Prostate gland (tissue), 2 donors: ENCODE measurements around the gene RHBDF2. TPM values are rescaled to one million over a fixed set of nuclear protein-coding genes. Genes with fewer than 3 reads are reported as not detected.

ENCODE experiments used
- DNase-seq: peaks from one replicate; pipeline ENCODE4 v3.0.0-alpha.2; 2019; ENCODE audit warnings: low spot score
- H3K27ac ChIP-seq, 2 donors: fragments of 200-600 bp; sonication (generic); 2 replicates each; pipeline ENCODE4 v1.5.1; 2017 to 2019
- H3K27me3 ChIP-seq: fragments of 200-600 bp; sonication (generic); replicated peaks from 2 replicates; pipeline ENCODE4 v1.5.1; 2019; ENCODE audit not compliant: insufficient read depth
- H3K36me3 ChIP-seq, 2 donors: fragments of 200-600 bp; sonication (generic); 1 replicate in 1 of 2; 2 replicates in 1 of 2; pipeline versions ENCODE4 v1.5.1 to v1.8.1; 2017 to 2019
- H3K4me1 ChIP-seq: fragments of 200-600 bp; sonication (generic); replicated peaks from 2 replicates; pipeline ENCODE4 v1.5.1; 2019
- H3K4me3 ChIP-seq, 2 donors: fragments of 200-600 bp; sonication (generic); 2 replicates each; pipeline ENCODE4 v1.5.1; 2017 to 2019
- H3K9me3 ChIP-seq: fragments of 200-600 bp; sonication (generic); 2 replicates; pipeline ENCODE4 v1.5.1; 2017
- POLR2A ChIP-seq: fragments of 450-650 bp; IDR thresholded peaks from one replicate; pipeline ENCODE4 v1.6.1; 2016; ENCODE audit warnings: antibody characterized with exemption, mild to moderate bottlenecking
- POLR2AphosphoS5 ChIP-seq: sonication (generic); formaldehyde crosslinking; IDR thresholded peaks from one replicate; pipeline ENCODE4 v1.6.1; 2017; ENCODE audit warnings: antibody characterized with exemption
- WGBS: methylation state at CpG from one replicate; pipeline ENCODE4 v1.1.5; 2018; 5-methylcytosine and 5-hydroxymethylcytosine counted together
- intact Hi-C: fragments of 100-400 bp; cut with DNase I; formaldehyde crosslinking; loops from one replicate; pipeline ENCODE4 v1.14.2; 2022
- total RNA-seq, 2 donors: library from RNA; depleted of rRNA; stranded (reverse); fragments of >200 nt; gene quantifications; one replicate each; pipeline ENCODE4 v1.1.0, GENCODE V29; 2016
- TF ChIP-seq, protein P1 (sequence below), 4 experiments: fragments of 200-600 bp in 2 of 4; fragments of 450-650 bp in 2 of 4; sonication (generic) in 2 of 4; IDR thresholded peaks; 1 replicate in 3 of 4; 2 replicates in 1 of 4; pipeline ENCODE4 v1.5.1; 2016 to 2019; ENCODE audit warnings: antibody characterized with exemption in 4 of 4, mild to moderate bottlenecking in 2 of 4, moderate library complexity in 2 of 4

The RHBDF2 gene
- total RNA-seq, 2 donors from 2014 or later: 29.9 to 31.1 TPM

DNA sequence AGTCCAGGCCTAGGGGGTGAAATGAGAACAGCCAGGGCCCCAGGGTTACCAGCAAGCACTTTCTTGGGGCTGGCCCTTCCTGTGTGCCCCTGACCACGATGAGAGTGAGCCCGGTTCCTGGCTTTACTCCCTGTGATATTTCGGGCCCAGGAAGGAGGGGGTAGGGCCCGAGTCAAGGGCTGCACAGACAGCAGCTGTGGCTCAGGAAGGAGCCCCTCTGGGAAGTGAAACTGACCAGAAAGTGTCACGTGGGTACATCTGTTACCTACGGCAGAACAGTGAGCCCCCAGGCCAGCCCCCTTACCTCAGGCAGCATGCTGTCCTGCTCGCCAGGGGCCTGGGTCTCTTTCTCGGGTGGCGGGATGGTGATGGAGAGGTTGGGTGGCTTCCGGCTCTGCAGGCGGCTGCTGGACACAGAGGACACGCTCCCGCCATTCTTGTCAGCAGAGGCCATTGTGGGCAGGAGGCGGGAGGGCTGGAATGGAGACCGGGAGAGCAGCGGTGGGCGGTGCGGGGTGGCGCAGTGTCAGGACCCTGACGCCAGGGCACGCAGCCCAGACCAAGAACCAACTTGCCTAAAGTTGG, 20.1 kb downstream of the RHBDF2 start:
- intact Hi-C loops: no loop called here
- H3K27ac ChIP-seq: no peak overlapping the region

DNA sequence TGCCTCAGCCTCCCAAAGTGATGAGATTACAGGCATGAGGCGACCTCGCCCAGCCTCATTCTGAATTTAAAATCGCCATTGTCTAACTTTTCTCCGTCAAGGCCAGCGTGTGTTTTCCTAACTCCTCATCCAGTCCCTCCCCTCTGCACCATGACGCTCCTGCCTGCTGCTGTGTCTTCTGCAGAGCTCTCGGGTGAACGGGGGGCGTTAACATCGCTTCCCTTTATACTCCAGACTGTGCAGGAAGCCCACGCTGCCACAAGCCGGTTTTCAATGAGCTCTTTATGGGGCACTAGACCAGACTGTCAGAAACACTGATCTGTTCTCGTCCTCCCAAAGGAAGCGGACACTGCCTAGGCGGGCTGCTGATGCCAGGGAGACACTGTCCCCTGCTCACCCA, 20.6 kb downstream of the RHBDF2 start:
- 57% methylated on average over 15 of the region's 15 CpGs for WGBS
- DNase-seq: no peak
- no peak for TF ChIP-seq POLR2A
- TF ChIP-seq POLR2AphosphoS5: no peak
- TF ChIP-seq, protein P1, sequence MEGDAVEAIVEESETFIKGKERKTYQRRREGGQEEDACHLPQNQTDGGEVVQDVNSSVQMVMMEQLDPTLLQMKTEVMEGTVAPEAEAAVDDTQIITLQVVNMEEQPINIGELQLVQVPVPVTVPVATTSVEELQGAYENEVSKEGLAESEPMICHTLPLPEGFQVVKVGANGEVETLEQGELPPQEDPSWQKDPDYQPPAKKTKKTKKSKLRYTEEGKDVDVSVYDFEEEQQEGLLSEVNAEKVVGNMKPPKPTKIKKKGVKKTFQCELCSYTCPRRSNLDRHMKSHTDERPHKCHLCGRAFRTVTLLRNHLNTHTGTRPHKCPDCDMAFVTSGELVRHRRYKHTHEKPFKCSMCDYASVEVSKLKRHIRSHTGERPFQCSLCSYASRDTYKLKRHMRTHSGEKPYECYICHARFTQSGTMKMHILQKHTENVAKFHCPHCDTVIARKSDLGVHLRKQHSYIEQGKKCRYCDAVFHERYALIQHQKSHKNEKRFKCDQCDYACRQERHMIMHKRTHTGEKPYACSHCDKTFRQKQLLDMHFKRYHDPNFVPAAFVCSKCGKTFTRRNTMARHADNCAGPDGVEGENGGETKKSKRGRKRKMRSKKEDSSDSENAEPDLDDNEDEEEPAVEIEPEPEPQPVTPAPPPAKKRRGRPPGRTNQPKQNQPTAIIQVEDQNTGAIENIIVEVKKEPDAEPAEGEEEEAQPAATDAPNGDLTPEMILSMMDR (IDR thresholded peaks at IDR 0.05): no peak
- H3K27me3 ChIP-seq: no peaks in the 10 kb centered on the region
- H3K27ac ChIP-seq: no peak overlapping the region
- no peak overlapping the region for H3K4me3 ChIP-seq
- no peaks in the 10 kb centered on the region for H3K36me3 ChIP-seq
- H3K9me3 ChIP-seq: no peaks in the 10 kb centered on the region
- intact Hi-C loops: no loop called here
- no peaks in the 10 kb centered on the region for H3K4me1 ChIP-seq

More for the DNA sequence above, 20.1 kb downstream of the RHBDF2 start:
- TF ChIP-seq POLR2AphosphoS5: no peak
- TF ChIP-seq, protein P1 (IDR thresholded peaks at IDR 0.05): no peak
- Histone ChIP-seq H3K4me3 (no peak overlapping the region), H3K27me3 (no peaks in the 10 kb centered on the region), H3K36me3 (no peaks in the 10 kb centered on the region), H3K4me1 (no peaks in the 10 kb centered on the region), H3K9me3 (no peaks in the 10 kb centered on the region)
- DNase-seq: no peak
- WGBS: 79% methylated on average over 21 of the region's 21 CpGs

DNA sequence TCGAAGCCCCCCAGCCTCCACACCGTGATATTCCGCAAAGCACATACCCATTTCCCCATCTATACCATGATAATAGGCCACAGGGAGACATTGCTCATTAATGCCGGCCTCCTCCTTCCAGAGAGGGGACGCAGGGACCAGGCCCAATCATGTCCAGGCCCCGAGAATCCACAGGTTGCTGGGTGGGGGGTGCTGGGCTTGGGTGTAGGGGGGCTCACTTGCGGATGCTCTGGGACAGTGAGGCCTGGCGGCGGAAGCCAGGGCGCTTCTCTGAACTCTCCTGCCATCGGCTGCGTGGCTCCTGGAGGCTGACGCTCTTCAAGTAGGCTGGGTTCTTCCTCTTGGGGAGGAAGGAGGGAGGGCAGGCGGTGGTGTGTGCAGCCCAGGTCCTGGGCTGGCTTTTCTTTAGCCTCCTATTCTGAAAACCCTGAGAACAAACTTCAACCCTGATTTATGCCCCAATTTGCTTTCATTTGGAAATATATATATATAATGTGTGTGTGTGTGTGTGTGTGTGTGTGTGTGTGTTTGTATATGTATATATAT, 21.6 kb downstream of the RHBDF2 start:
- Histone ChIP-seq H3K36me3 (no peaks in the 10 kb centered on the region), H3K9me3 (no peaks in the 10 kb centered on the region), H3K4me3 (no peak overlapping the region), H3K27me3 (no peaks in the 10 kb centered on the region), H3K4me1 (no peaks in the 10 kb centered on the region), H3K27ac (no peak overlapping the region)
- TF ChIP-seq POLR2AphosphoS5: no peak
- TF ChIP-seq, protein P1 (IDR thresholded peaks at IDR 0.05): no peak
- no peak for TF ChIP-seq POLR2A
- intact Hi-C loops: no loop called here
- WGBS: 93% methylated on average over 14 of the region's 14 CpGs
- no peak for DNase-seq

DNA sequence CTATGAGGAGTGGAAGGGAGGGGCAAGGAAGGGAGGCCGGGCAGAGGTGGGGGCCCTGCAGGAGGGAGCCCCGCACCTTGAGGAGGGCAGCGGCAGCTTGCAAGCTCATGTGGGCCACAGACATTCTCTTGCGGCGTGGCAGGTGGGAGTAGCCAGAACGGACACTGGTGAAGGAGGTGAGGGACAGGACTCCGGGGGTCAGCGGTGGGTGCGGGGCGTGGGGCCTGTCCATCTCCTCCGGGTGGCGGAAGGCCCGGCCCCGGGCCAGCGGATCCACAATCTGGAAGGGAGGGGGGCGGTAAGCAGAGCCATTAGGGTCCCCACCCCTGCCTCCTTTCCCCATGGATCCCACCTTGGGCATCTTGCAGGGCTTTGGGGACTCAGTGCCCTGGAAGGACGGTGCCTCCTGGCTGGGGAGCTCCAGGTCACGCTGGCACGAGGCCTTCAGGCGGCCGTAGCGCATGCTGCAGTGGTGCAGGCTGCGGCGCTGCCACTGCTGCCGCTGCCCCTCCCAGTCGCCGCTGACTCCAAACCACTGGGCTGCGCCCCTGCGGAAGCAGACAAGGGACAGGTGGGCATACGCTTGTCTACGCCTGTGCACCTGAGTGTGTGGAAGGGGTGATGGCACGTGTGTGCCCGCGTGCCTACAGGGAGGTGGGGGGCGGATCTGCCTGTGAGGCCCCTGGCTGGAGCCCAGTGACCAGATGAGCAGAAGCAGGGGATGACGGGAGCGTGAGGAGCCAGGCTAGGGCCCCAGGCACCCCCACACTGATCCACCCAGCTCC, 22.3 kb downstream of the RHBDF2 start:
- Histone ChIP-seq H3K36me3 (no peaks in the 10 kb centered on the region), H3K4me1 (no peaks in the 10 kb centered on the region), H3K27me3 (no peaks in the 10 kb centered on the region), H3K9me3 (no peaks in the 10 kb centered on the region), H3K4me3 (no peak overlapping the region), H3K27ac (no peak overlapping the region)
- intact Hi-C loops: no loop called here
- WGBS: 91% methylated on average over 36 of the region's 37 CpGs
- no peak for TF ChIP-seq POLR2AphosphoS5
- DNase-seq: no peak

DNA sequence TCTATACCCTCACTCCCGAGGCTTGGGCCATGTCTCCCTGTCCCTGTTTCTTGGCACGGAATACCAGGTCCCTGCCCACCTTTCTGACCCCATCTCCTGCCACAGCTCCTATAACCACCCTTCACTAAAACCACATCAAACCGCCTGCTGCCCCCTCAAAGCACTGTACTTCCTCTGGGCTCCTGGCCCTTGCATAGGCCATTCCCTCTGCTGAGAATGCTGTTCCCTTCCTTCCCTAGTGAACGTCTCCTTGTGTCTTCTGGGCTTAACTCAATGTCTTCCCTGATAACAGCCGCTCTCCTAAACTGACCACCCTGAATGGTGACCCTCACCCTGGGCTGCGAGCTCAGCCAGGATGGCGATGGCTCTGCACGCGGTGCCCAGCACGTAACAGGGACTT, 23.1 kb downstream of the RHBDF2 start:
- WGBS: 90% methylated on average over 10 of the region's 10 CpGs
- H3K36me3 ChIP-seq: no peaks in the 10 kb centered on the region

More for the DNA sequence above, 23.1 kb downstream of the RHBDF2 start:
- no peaks in the 10 kb centered on the region for H3K27me3 ChIP-seq
- no peaks in the 10 kb centered on the region for H3K9me3 ChIP-seq
- H3K27ac ChIP-seq: no peak overlapping the region
- H3K4me1 ChIP-seq: no peaks in the 10 kb centered on the region
- DNase-seq: no peak
- no peak overlapping the region for H3K4me3 ChIP-seq
- intact Hi-C loops: no loop called here
- no peak for TF ChIP-seq POLR2AphosphoS5
- TF ChIP-seq POLR2A: no peak
- TF ChIP-seq, protein P1 (IDR thresholded peaks at IDR 0.05): no peak
